Fibroblast of mammary gland (primary cell): ENCODE data around the gene MAP2K4.

ENCODE experiments used
- DNase-seq: peaks from one replicate; pipeline ENCODE4 v3.0.0-alpha.2; 2010; ENCODE audit warnings: low read depth
- H3K4me3 ChIP-seq: 2 replicates; pipeline ENCODE4 v1.5.1; 2011; ENCODE audit warnings: low read depth, mild to moderate bottlenecking, low read length, moderate library complexity; ENCODE audit not compliant: control insufficient read depth
- CTCF ChIP-seq: conservative IDR thresholded peaks from 2 replicates; pipeline ENCODE4 v1.5.1; 2011; ENCODE audit warnings: low read depth, low read length, inconsistent platforms; ENCODE audit not compliant: control insufficient read depth, insufficient read depth

Gene MAP2K4

DNA sequence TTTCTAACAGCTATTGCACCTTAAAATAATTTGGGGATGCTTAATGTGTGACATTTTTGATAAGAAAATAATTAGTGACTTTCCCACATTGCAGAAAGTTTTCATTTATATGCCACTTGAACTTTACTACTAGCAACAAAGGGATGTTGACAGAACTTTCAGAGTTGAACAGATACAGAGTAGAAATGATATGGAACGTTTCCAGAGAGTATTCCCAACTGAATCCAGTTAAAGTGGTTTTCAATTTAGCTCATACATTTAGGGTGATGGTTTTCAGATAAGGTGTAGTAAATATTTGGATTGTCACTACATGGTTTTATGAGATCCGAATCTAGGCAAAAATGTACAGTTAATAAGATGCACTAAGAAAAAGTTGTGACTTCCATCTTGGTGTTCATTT, 17.3 kb downstream of the MAP2K4 start:
- no peak for TF ChIP-seq CTCF
- H3K4me3 ChIP-seq: no peak overlapping the region

GRCh38 chr17:12040478-12040877, 19.8 kb downstream of the MAP2K4 start:
- TF ChIP-seq CTCF: no peak
- no peak overlapping the region for H3K4me3 ChIP-seq
- DNase-seq: peak; percentile 39

More for the DNA sequence above, 17.3 kb downstream of the MAP2K4 start:
- DNase-seq: no peak

DNA sequence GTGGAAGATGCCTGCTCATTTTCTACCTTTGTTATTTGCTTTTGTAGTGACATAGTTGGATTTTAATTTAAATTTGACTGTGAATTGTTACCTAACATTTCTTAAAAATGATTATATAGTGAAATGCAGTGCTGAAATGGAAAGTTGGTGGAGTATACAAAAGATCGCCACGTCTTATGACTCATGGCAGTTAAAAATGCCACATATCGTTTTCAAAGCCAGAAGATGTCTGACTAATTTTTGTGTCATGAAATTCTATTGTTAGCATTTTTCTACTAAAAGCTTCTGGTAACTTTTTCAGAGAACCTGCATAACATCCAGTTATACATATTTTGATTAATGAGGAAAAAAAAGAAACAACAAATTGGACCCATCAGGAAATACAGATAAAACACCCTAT, 20.6 kb downstream of the MAP2K4 start:
- peak; percentile 85 for DNase-seq
- no peak for TF ChIP-seq CTCF
- H3K4me3 ChIP-seq: no peak overlapping the region

GRCh38 chr17:12043702-12044101, 23.0 kb downstream of the MAP2K4 start:
- no peak for TF ChIP-seq CTCF
- no peak overlapping the region for H3K4me3 ChIP-seq
- no peak for DNase-seq

- no peak overlapping the region for H3K4me3 ChIP-seq
- TF ChIP-seq CTCF: no peak
- no peak for DNase-seq
These were observed 26.1 kb downstream of the MAP2K4 start for GRCh38 chr17:12046786-12047185.

DNA sequence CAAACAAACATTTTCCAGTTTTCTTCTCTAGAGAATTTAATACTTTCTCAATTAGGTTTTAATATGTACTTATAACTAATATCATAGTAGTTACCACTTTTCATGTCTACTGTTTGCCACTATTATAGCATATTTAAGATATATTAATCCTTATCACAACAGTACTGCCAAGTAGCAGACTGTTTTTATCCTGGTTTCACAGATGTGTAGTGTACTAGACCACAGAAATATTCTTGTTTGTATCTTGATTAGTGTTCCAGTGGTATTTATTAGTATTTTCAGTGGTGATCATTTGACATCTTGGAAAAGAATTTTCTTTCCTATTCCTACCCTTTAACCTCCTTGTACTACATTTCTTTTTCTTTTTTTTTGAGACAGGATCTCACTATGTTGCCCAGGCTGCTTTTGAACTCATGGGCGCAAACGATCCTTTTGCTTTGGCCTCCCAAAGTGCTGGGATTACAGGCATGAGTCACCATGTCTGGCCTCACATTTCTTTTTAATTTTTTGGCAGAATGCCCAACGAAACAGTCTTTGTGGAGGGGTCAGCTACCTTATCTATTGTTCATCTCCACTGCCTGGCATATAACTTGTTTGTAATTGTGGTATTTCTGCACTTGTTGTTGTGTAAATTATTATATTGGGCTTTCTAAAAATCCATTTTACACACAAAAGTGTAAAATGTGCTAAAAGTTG, 27.2 kb downstream of the MAP2K4 start:
- H3K4me3 ChIP-seq: no peak overlapping the region
- TF ChIP-seq CTCF: no peak
- DNase-seq: peak; percentile 34

- TF ChIP-seq CTCF: no peak
- no peak for DNase-seq
- H3K4me3 ChIP-seq: no peak overlapping the region
These were observed 28.3 kb downstream of the MAP2K4 start for GRCh38 chr17:12048843-12049473.
